Measurements from ENCODE around the gene CAMTA1. TPM values are rescaled to one million over a fixed set of nuclear protein-coding genes. Genes with fewer than 3 reads are reported as not detected.
A peak's percentile ranks its signal among the peaks of the same experiment; 100 is the strongest.

CAMTA1 gene
- total and polyA plus RNA-seq, 2 experiments from 2014 or later: 213 to 341 TPM

DNA sequence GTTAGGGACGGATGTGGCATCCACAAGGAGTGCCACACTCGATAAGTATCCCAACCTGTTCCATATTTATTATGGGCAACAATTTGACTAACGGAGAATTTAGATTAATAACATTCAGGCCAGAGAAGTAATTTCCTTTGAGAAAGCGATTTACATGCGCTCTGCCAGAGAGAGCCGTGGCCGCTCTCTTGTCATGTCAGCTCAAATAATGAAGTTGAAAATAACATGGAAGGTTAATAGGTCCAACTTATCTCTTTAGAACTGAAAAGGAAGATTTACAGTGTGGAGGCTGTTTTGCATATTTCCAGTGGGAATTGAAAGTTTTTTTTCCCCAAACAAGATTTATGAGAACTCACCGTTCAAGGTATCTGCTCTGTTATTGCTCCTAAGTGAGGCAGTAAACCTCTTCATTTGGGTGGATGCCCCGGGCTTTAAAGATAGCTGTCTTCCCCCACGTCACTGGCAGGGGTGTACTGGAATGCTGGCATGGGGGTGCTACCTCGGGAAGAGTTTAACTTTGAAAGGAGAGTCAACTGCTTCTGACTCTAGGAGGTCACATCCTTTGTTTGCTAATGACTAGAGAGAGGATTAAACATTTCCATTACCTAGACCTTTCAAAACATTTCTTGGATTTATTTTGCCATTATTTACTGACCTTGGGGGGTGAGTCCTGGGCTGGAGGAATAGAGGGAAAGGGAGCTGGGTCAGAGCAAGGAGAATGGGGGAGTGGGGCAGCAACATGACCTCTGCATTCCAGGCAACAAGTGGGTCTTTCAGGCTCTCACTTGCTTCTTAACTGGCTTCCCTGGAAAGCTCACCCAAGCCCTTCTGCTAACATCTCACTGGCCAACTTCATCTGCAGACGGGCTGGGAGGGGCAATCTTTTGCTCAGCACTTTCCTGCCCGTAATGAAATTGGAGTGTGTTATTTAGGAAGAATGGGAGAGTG lies 204.2 kb downstream of the CAMTA1 start:
- Histone ChIP-seq H3K36me3 (no peaks in the 10 kb centered on the region), H3K27ac (no peak overlapping the region), H3K4me1 (ENCODE audit: low read depth) (no peaks in the 10 kb centered on the region), H3K4me3 (no peak overlapping the region), H3K27me3 (no peaks in the 10 kb centered on the region), H3K9me3 (ENCODE audit: low read depth) (no peaks in the 10 kb centered on the region)
- no peak for DNase-seq (ENCODE audit: low read depth in 1 of 2, low spot score in 1 of 2)
- TF ChIP-seq, protein P1, sequence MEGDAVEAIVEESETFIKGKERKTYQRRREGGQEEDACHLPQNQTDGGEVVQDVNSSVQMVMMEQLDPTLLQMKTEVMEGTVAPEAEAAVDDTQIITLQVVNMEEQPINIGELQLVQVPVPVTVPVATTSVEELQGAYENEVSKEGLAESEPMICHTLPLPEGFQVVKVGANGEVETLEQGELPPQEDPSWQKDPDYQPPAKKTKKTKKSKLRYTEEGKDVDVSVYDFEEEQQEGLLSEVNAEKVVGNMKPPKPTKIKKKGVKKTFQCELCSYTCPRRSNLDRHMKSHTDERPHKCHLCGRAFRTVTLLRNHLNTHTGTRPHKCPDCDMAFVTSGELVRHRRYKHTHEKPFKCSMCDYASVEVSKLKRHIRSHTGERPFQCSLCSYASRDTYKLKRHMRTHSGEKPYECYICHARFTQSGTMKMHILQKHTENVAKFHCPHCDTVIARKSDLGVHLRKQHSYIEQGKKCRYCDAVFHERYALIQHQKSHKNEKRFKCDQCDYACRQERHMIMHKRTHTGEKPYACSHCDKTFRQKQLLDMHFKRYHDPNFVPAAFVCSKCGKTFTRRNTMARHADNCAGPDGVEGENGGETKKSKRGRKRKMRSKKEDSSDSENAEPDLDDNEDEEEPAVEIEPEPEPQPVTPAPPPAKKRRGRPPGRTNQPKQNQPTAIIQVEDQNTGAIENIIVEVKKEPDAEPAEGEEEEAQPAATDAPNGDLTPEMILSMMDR (IDR thresholded peaks at IDR 0.05; ENCODE audit: low read depth, low read length): no peak

DNA sequence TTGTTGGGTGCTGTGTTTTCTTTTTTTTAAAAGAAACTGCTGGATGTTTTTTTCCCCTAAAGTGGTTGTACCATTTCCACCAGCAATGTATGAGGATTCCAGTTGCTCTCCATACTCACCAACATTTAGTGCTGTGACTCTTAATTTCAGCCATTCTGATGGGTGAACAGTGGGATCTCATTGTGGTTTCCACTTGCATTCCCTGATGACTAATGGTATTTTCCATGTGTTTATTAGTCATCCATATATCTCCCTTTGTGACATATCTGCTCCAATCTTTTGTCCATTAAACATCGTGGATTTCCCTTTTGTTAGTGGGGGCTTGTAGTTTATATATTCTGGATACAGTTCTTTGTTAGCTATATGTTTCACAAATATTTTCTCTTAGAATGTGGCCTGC lies 206.0 kb downstream of the CAMTA1 start:
- H3K4me1 ChIP-seq (ENCODE audit: low read depth): no peaks in the 10 kb centered on the region
- H3K27ac ChIP-seq: no peak overlapping the region
- DNase-seq (ENCODE audit: low read depth in 1 of 2, low spot score in 1 of 2): peak in 1 of 2 donors; percentile 71

DNA sequence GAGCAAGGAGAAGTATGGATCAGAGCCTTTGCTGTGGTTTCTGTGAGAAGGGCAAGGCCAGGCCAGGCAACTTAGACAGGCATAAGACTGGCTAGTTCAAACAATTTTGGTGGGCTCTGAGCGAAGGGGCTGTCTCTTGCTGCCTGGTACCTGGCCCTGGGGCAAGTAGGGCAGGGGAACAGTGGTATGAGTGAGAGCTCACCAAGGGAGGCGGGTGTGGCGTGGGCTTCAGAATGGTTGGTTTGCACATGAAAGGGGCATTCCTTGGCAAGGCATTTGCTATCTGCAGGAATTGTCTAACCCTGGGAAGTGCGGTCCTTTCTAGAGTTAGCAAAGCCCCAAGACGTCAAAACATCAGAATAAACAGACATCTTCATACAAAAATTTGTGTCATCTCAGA lies 210.5 kb downstream of the CAMTA1 start:
- no peak overlapping the region for H3K27ac ChIP-seq
- H3K9me3 ChIP-seq (ENCODE audit: low read depth): no peaks in the 10 kb centered on the region
- H3K36me3 ChIP-seq: no peaks in the 10 kb centered on the region
- no peaks in the 10 kb centered on the region for H3K27me3 ChIP-seq
- H3K4me3 ChIP-seq: no peak overlapping the region
- DNase-seq (ENCODE audit: low read depth in 1 of 2, low spot score in 1 of 2): no peak
- TF ChIP-seq, protein P1 (IDR thresholded peaks at IDR 0.05; ENCODE audit: low read depth, low read length): no peak
- no peaks in the 10 kb centered on the region for H3K4me1 ChIP-seq (ENCODE audit: low read depth)

More for the DNA sequence above, 206.0 kb downstream of the CAMTA1 start:
- Histone ChIP-seq H3K27me3 (no peaks in the 10 kb centered on the region), H3K4me3 (no peak overlapping the region), H3K9me3 (ENCODE audit: low read depth) (no peaks in the 10 kb centered on the region), H3K36me3 (no peaks in the 10 kb centered on the region)
- TF ChIP-seq, protein P1 (IDR thresholded peaks at IDR 0.05; ENCODE audit: low read depth, low read length): no peak

DNA sequence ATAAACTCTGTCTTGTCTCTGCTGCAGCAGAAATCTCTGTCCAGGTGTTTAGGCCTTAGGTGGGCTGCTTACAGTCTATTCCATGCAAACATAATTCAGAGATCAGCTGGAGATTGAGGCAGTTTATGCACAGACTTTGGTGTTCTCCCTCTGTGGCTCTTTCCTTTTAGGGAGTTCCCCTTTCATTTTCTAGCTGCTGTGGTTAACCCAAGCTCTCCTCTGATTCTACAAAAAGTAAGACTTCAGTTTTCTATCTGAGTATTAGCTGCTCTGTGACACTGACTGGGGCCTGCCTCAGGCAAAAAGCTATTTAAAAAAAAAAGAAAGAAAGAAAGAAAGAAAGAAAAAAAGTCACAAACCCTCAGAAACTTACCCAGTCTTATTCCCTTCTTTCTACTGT lies 211.1 kb downstream of the CAMTA1 start:
- TF ChIP-seq, protein P1 (IDR thresholded peaks at IDR 0.05; ENCODE audit: low read depth, low read length): no peak
- no peaks in the 10 kb centered on the region for H3K9me3 ChIP-seq (ENCODE audit: low read depth)
- H3K4me3 ChIP-seq: no peak overlapping the region
- H3K4me1 ChIP-seq (ENCODE audit: low read depth): no peaks in the 10 kb centered on the region
- no peaks in the 10 kb centered on the region for H3K36me3 ChIP-seq
- H3K27me3 ChIP-seq: no peaks in the 10 kb centered on the region
- no peak for DNase-seq (ENCODE audit: low read depth in 1 of 2, low spot score in 1 of 2)
- H3K27ac ChIP-seq: no peak overlapping the region

DNA sequence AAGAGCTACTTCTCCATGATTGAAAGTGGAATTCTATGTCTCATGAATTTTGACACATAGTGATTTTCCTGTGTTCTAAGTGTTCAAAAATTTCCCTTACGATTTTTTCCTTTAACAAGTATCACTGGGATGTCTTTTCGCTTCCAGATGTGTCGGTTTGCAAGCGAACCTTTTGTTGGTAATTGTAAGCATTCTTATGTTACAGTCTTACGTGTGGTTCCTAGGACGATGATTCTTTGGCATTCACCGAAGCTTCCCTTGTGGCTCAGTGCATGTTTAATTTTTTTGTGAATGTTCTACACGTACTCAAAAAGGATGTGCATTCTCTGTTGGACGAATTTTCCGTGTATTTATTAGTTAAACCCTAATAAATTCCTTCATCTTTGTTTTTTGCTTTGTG lies 211.6 kb downstream of the CAMTA1 start:
- TF ChIP-seq, protein P1 (IDR thresholded peaks at IDR 0.05; ENCODE audit: low read depth, low read length): no peak
- no peak for DNase-seq (ENCODE audit: low read depth in 1 of 2, low spot score in 1 of 2)
- Histone ChIP-seq H3K36me3 (no peaks in the 10 kb centered on the region), H3K4me3 (no peak overlapping the region), H3K9me3 (ENCODE audit: low read depth) (no peaks in the 10 kb centered on the region), H3K4me1 (ENCODE audit: low read depth) (no peaks in the 10 kb centered on the region), H3K27ac (no peak overlapping the region), H3K27me3 (no peaks in the 10 kb centered on the region)

Data from cardiac muscle cell (in vitro differentiated cells and primary cell).